H1 (cell line): Measurements from ENCODE around the gene STARD13. TPM values are rescaled to one million over a fixed set of nuclear protein-coding genes. Genes with fewer than 3 reads are reported as not detected.
A peak's percentile ranks its signal among the peaks of the same experiment; 100 is the strongest.

Experiments
- CTCF ChIA-PET: fragments of 300-600 bp; sonication (Branson Sonifier 250); formaldehyde crosslinking; loops from one replicate; lab custom pipeline; 2021; ENCODE audit not compliant: partially characterized antibody; lab: Charles Lee
- POLR2A ChIA-PET: fragments of 300-600 bp; sonication (Branson Sonifier 250); formaldehyde crosslinking; loops from one replicate; lab custom pipeline; 2021; ENCODE audit warnings: inconsistent platforms; ENCODE audit not compliant: partially characterized antibody; lab: Charles Lee
- DNase-seq, 2 experiments: peaks; one replicate each; pipeline versions ENCODE4 v3.0.0 to v3.0.0-alpha.2; 2010 to 2022; ENCODE audit warnings: low spot score in 2 of 2, low read depth in 1 of 2, mixed read lengths in 1 of 2
- FAIRE-seq: peaks from 2 replicates; lab custom pipeline; 2011; peaks lifted over from hg19 to GRCh38; lab: Jason Lieb, UNC
- H2AFZ ChIP-seq: 2 replicates; pipeline ENCODE4 v1.8.1; 2012; ENCODE audit warnings: low read length, inconsistent platforms
- H2AK5ac ChIP-seq: 2 replicates; pipeline ENCODE4 v1.6.1; 2013; ENCODE audit warnings: low read depth, low read length
- H2BK120ac ChIP-seq: replicated peaks from 2 replicates; pipeline ENCODE3; 2013; ENCODE audit warnings: low read depth, low read length, inconsistent platforms
- H2BK12ac ChIP-seq: 2 replicates; pipeline ENCODE4 v1.6.1; 2013; ENCODE audit warnings: low read depth, low read length
- H2BK15ac ChIP-seq: 2 replicates; pipeline ENCODE4 v1.6.1; 2013; ENCODE audit warnings: low read length
- H2BK20ac ChIP-seq: 2 replicates; pipeline ENCODE4 v1.6.1; 2013; ENCODE audit warnings: low read length
- H2BK5ac ChIP-seq: 2 replicates; pipeline ENCODE4 v1.6.1; 2013; ENCODE audit warnings: low read depth, low read length
- H3K14ac ChIP-seq: 2 replicates; pipeline ENCODE4 v1.6.1; 2013; ENCODE audit warnings: inconsistent platforms; ENCODE audit not compliant: insufficient read length
- H3K18ac ChIP-seq: 2 replicates; pipeline ENCODE4 v1.6.1; 2013; ENCODE audit warnings: low read length; ENCODE audit errors: extremely low read depth
- H3K23ac ChIP-seq: 2 replicates; pipeline ENCODE4 v1.6.1; 2013; ENCODE audit warnings: inconsistent platforms; ENCODE audit not compliant: insufficient read length
- H3K23me2 ChIP-seq: 2 replicates; pipeline ENCODE4 v1.6.1; 2013; ENCODE audit warnings: low read depth, low read length
- H3K27ac ChIP-seq: 2 replicates; pipeline ENCODE4 v1.6.1; 2011; ENCODE audit warnings: low read depth, low read length, inconsistent platforms
- H3K27me3 ChIP-seq, 4 experiments: replicated peaks in 1 of 4; 1 replicate in 1 of 4; 2 replicates in 3 of 4; pipeline versions ENCODE4 v1.6.1 to v1.8.1; 2011 to 2013; ENCODE audit warnings: low read length in 3 of 4, mild to moderate bottlenecking in 3 of 4, inconsistent platforms in 2 of 4, mixed read lengths in 2 of 4, moderate library complexity in 1 of 4; ENCODE audit not compliant: control insufficient read depth in 3 of 4, insufficient read depth in 3 of 4; ENCODE audit errors: extremely low read depth in 1 of 4
- H3K36me3 ChIP-seq, 4 experiments: 2 replicates each; pipeline versions ENCODE4 v1.6.1 to v1.8.1; 2011 to 2013; ENCODE audit warnings: mild to moderate bottlenecking in 4 of 4, low read length in 3 of 4, moderate library complexity in 2 of 4, control low read depth in 1 of 4, inconsistent platforms in 1 of 4; ENCODE audit not compliant: insufficient read depth in 4 of 4, control insufficient read depth in 2 of 4
- H3K4ac ChIP-seq: replicated peaks from 2 replicates; pipeline ENCODE3; 2013; ENCODE audit warnings: low read length, low read depth, mixed read lengths, inconsistent platforms; ENCODE audit not compliant: insufficient read length
- H3K4me1 ChIP-seq, 4 experiments: replicated peaks in 1 of 4; 1 replicate in 1 of 4; 2 replicates in 3 of 4; pipeline versions ENCODE4 v1.6.1 to v1.8.1; 2011 to 2013; ENCODE audit warnings: low read length in 3 of 4, inconsistent platforms in 2 of 4, mixed read lengths in 1 of 4; ENCODE audit not compliant: insufficient read depth in 4 of 4, control insufficient read depth in 3 of 4
- H3K4me2 ChIP-seq, 2 experiments: 2 replicates each; pipeline versions ENCODE4 v1.6.1 to v1.8.1; 2011 to 2013; ENCODE audit warnings: low read depth in 2 of 2, low read length in 2 of 2, control low read depth in 1 of 2, inconsistent platforms in 1 of 2, mild to moderate bottlenecking in 1 of 2; ENCODE audit not compliant: insufficient read depth in 1 of 2
- H3K4me3 ChIP-seq, 4 experiments: fragments of 200-600, 300-600 bp in 1 of 4; sonication (generic), shearing (Covaris generic), sonication (Bioruptor Twin) in 1 of 4; 2 replicates each; pipeline versions ENCODE4 v1.5.1 to v1.8.1; 2011 to 2016; ENCODE audit warnings: low read length in 4 of 4, low read depth in 3 of 4, control low read depth in 2 of 4, inconsistent platforms in 2 of 4, mild to moderate bottlenecking in 2 of 4, mixed read lengths in 1 of 4, moderate library complexity in 1 of 4; ENCODE audit not compliant: insufficient read depth in 2 of 4; ENCODE audit errors: extremely low read depth in 1 of 4
- H3K56ac ChIP-seq: replicated peaks from 2 replicates; pipeline ENCODE3; 2013; ENCODE audit warnings: low read depth, mild to moderate bottlenecking, mixed read lengths, low read length, inconsistent platforms; ENCODE audit not compliant: insufficient read length
- H3K79me1 ChIP-seq: 2 replicates; pipeline ENCODE4 v1.6.1; 2013; ENCODE audit warnings: low read depth, low read length, control low read depth
- H3K79me2 ChIP-seq, 2 experiments: 2 replicates each; pipeline versions ENCODE4 v1.6.1 to v1.8.1; 2012 to 2013; ENCODE audit warnings: low read length in 2 of 2, mild to moderate bottlenecking in 2 of 2, inconsistent platforms in 1 of 2; ENCODE audit not compliant: insufficient read depth in 2 of 2, control insufficient read depth in 1 of 2
- H3K9ac ChIP-seq, 4 experiments: replicated peaks in 1 of 4; 1 replicate in 1 of 4; 2 replicates in 3 of 4; pipeline versions ENCODE4 v1.6.1 to v1.8.1; 2011 to 2013; ENCODE audit warnings: low read depth in 3 of 4, low read length in 3 of 4, control low read depth in 2 of 4, mild to moderate bottlenecking in 2 of 4, moderate library complexity in 2 of 4, inconsistent platforms in 1 of 4; ENCODE audit errors: extremely low read depth in 1 of 4
- H3K9me3 ChIP-seq, 2 experiments: 2 replicates each; pipeline versions ENCODE4 v1.6.1 to v1.8.1; 2012 to 2013; ENCODE audit warnings: mild to moderate bottlenecking in 2 of 2, moderate library complexity in 2 of 2, control low read depth in 1 of 2, inconsistent platforms in 1 of 2, low read depth in 1 of 2, low read length in 1 of 2, mixed read lengths in 1 of 2; ENCODE audit not compliant: insufficient read depth in 2 of 2
- H4K20me1 ChIP-seq, 2 experiments: replicated peaks in 1 of 2; 2 replicates each; pipeline versions ENCODE3 to v1.8.1; 2011 to 2013; ENCODE audit warnings: inconsistent platforms in 2 of 2, low read length in 2 of 2, mild to moderate bottlenecking in 1 of 2; ENCODE audit not compliant: insufficient read depth in 2 of 2, control insufficient read depth in 1 of 2
- H4K5ac ChIP-seq: 2 replicates; pipeline ENCODE4 v1.6.1; 2013; ENCODE audit warnings: low read length, low read depth, mixed read lengths, inconsistent platforms; ENCODE audit not compliant: insufficient read length
- H4K8ac ChIP-seq: 2 replicates; pipeline ENCODE4 v1.8.0; 2013; ENCODE audit warnings: mild to moderate bottlenecking, moderate library complexity, low read length, inconsistent platforms; ENCODE audit not compliant: insufficient read depth; ENCODE audit errors: extremely low read depth
- H4K91ac ChIP-seq: replicated peaks from 2 replicates; pipeline ENCODE3; 2013; ENCODE audit warnings: low read length, mixed read lengths, inconsistent platforms; ENCODE audit not compliant: insufficient read length
- ASH2L ChIP-seq: fragments of 200-600, 300-600 bp; sonication (generic); IDR thresholded peaks from one replicate; pipeline ENCODE4 v1.7.1; 2017; ENCODE audit warnings: low read length
- JUND ChIP-seq: IDR thresholded peaks from 2 replicates; pipeline ENCODE4 v1.6.1; 2011; ENCODE audit warnings: mild to moderate bottlenecking, improper control_type of control experiment, low read length
- WGBS, 2 experiments: shearing (Covaris generic) in 1 of 2; methylation state at CpG; one replicate each; pipeline versions ENCODE4 v1.1.6 to v1.1.7; 2013 to 2015; ENCODE audit warnings: low lambda C conversion rate in 2 of 2, mixed read lengths in 2 of 2, inconsistent platforms in 1 of 2, low coverage in 1 of 2, missing lambda C conversion rate in 1 of 2; ENCODE audit not compliant: insufficient replicate concordance in 2 of 2, insufficient coverage in 1 of 2, insufficient read length in 1 of 2; ENCODE audit errors: extremely low coverage in 1 of 2, missing lambda C conversion rate in 1 of 2; 5-methylcytosine and 5-hydroxymethylcytosine counted together
- polyA plus RNA-seq, 7 experiments: library from polyadenylated mRNA; depleted of rRNA in 3 of 7; stranded (reverse) in 5 of 7; unstranded in 2 of 7; fragments of >200 nt in 5 of 7; fragments of 200-250 nt in 2 of 7; gene quantifications; 1 replicate in 5 of 7; 2 replicates in 1 of 7; 4 replicates in 1 of 7; pipeline versions ENCODE4 v1.2.1 to v1.2.3, GENCODE V29; 2011 to 2013; ENCODE audit warnings: missing spikeins in 2 of 7, mixed read lengths in 2 of 7
- total RNA-seq: library from RNA; stranded (reverse); fragmentation: NEBNext Ultra II Directional; extraction: Animal tissue kit (Norgen Biotek cat#: 25700); gene quantifications from 2 replicates; pipeline ENCODE4 v1.2.1, GENCODE V29; 2021

The STARD13 gene
- total and polyA plus RNA-seq, 2 of the 8 experiments (the other 6 are each of a cell fraction or from before 2014, with no cell fraction given), result 0.82 to 2.9 TPM

DNA sequence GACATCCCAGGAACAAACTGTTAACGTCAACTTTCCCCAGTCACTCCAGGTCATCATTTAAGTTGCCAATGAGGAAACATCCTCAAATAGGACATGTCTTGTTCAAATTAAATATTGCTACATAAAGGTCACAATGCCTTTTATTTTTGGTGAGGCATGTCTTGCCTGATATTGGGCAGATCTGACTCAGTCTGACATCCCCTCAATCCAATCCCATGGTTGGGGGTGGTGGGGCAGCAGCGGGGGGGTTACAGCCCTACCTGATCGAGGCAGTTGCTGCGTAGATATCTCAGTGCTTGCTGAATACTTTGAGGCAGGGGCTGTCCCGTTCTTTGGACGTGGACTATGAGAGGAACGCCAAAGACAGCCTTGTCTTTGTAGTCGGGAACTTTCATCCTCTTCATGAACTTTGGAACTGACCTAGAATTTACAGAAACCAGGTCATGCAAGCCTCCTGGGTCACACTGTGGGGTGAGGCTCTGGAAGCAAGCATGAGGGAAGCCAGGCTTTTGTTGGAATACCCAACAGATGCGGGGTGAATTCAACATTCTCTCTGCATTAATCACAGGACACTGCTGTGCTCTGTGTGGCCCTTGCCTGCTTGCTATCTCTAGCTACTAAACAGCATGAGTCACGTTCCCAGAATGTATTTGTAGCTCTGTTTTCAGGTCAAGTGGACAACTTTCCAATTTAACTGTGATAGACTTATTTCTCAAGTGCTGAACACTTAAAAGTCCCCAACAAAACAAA is 159.6 kb downstream of the STARD13 start:
- ChIA-PET POLR2A (no interaction called here), CTCF (interaction anchor here (2.2 to 2.4 kb wide), 2 partner anchors 15 to 17 kb away, joined by 6 to 9 read pairs; no protein-coding TSS in a partner anchor)
- Histone ChIP-seq H3K9me3 (no peaks in the 10 kb centered on the region), H2BK12ac (peak overlapping the region; percentile 81), H2AFZ (no peak overlapping the region), H3K27ac (no peak overlapping the region), H3K4me3 (no peak overlapping the region), H2BK120ac (no peak overlapping the region), H2BK15ac (no peak overlapping the region), H3K4me1 (peaks cover 2 to 14% (median 9%) of the 10 kb centered on the region in 4 experiments; a peak in 5 of 7 replicates), H3K23me2 (no peaks in the 10 kb centered on the region; the same call in 1 of the 2 replicates), H3K36me3 (no peaks in the 10 kb centered on the region), H3K14ac (no peak overlapping the region), H2BK20ac (no peak overlapping the region), H3K56ac (no peak overlapping the region), H3K4ac (no peak overlapping the region), H3K9ac (no peak overlapping the region), H4K5ac (no peak overlapping the region), H4K20me1 (no peaks in the 10 kb centered on the region), H2BK5ac (no peak overlapping the region), H3K23ac (no peak overlapping the region), H3K18ac (no peak overlapping the region; the same call in 1 of the 2 replicates), H2AK5ac (no peak overlapping the region), H3K4me2 (no peak overlapping the region), H4K8ac (no peak overlapping the region), H3K27me3 (no peaks in the 10 kb centered on the region), H4K91ac (no peak overlapping the region), H3K79me2 (no peaks in the 10 kb centered on the region), H3K79me1 (no peaks in the 10 kb centered on the region)
- 74% methylated on average over 10 of the region's 10 CpGs; no CpG with 5 or more reads in 1 of the 2 experiments for WGBS, 2 experiments
- DNase-seq (peak in 1 of 2 experiments; percentile 51), FAIRE-seq (no peak)
- TF ChIP-seq JUND (peak; percentile 84; the same call in 1 of the 2 replicates), ASH2L (no peak)
